ENCODE results near the gene SLC13A5. TPM values are rescaled to one million over a fixed set of nuclear protein-coding genes. Genes with fewer than 3 reads are reported as not detected.

SLC13A5 gene
- total RNA-seq, 1 experiment from 2014 or later: not detected

GRCh38 chr17:6642592-6642991, 70.6 kb downstream of the SLC13A5 start:
- Mint-ChIP-seq H3K4me3 (ENCODE audit: unreplicated experiment) (peak overlapping the region; percentile 96), H3K4me1 (ENCODE audit: insufficient read depth, unreplicated experiment) (peaks cover 31% of the 10 kb centered on the region), H3K9me3 (ENCODE audit: unreplicated experiment) (no peaks in the 10 kb centered on the region), H3K27me3 (ENCODE audit: insufficient read depth, unreplicated experiment) (no peaks in the 10 kb centered on the region), H3K27ac (ENCODE audit: low read depth, unreplicated experiment) (no peak overlapping the region), H3K36me3 (ENCODE audit: insufficient read depth, unreplicated experiment) (peaks cover 56% of the 10 kb centered on the region)
- DNase-seq (ENCODE audit: unreplicated experiment): no peak
- ChIA-PET POLR2A (interaction anchor here (0.7 to 3.9 kb wide), 14 partner anchors 8 to 370 kb away, joined by 3 to 57 read pairs (median 8); partner anchors contain the start of genes C17orf100, MED31 and RNASEK), CTCF (interaction anchor here (0.7 kb wide), 1 partner anchor 171 kb away, joined by 3 read pairs; no protein-coding TSS in a partner anchor)
- intact Hi-C loops (cut with micrococcal nuclease): no loop called here
- BruUV-seq (replicated peaks): no TSS peak
- no peak for TF ChIP-seq CTCF (IDR thresholded peaks at IDR 0.05; ENCODE audit: unreplicated experiment)

GRCh38 chr17:6641247-6641863, 71.8 kb downstream of the SLC13A5 start:
- no peak for TF ChIP-seq CTCF (IDR thresholded peaks at IDR 0.05; ENCODE audit: unreplicated experiment)
- H3K9me3 Mint-ChIP-seq (ENCODE audit: unreplicated experiment): no peaks in the 10 kb centered on the region
- peak overlapping the region; percentile 96 for H3K27ac Mint-ChIP-seq (ENCODE audit: low read depth, unreplicated experiment)
- intact Hi-C loops (cut with micrococcal nuclease): loop anchor here (2.0 kb wide), 1 partner anchor 87 kb away; no protein-coding TSS in a partner anchor
- BruUV-seq (replicated peaks): TSS peak; percentile 59
- no peaks in the 10 kb centered on the region for H3K27me3 Mint-ChIP-seq (ENCODE audit: insufficient read depth, unreplicated experiment)
- peaks cover 59% of the 10 kb centered on the region for H3K36me3 Mint-ChIP-seq (ENCODE audit: insufficient read depth, unreplicated experiment)
- peaks cover 31% of the 10 kb centered on the region for H3K4me1 Mint-ChIP-seq (ENCODE audit: insufficient read depth, unreplicated experiment)
- H3K4me3 Mint-ChIP-seq (ENCODE audit: unreplicated experiment): peak overlapping the region; percentile 96
- ChIA-PET POLR2A (interaction anchor here (0.6 to 3.9 kb wide), 24 partner anchors 8 to 375 kb away, joined by 3 to 57 read pairs (median 5); partner anchors contain the start of genes C17orf100, MED31 and RNASEK), CTCF (interaction anchor here (0.7 to 1.9 kb wide), 3 partner anchors 8 to 380 kb away, joined by 3 to 7 read pairs (median 3); no protein-coding TSS in a partner anchor)
- peak; percentile 33 for DNase-seq (ENCODE audit: unreplicated experiment)

GRCh38 chr17:6640536-6641246, 72.5 kb downstream of the SLC13A5 start, which contains the start of the genes KIAA0753 and TXNDC17:
Gene KIAA0753, minus strand, starts transcription at chr17:6640711. Its CDS starts 5,608 bp downstream, at chr17:6635103.
Gene TXNDC17, plus strand, starts transcription at chr17:6641060. Its CDS starts 23 bp downstream, at chr17:6641083.
- CTCF ChIA-PET: interaction anchor here (0.7 to 1.9 kb wide), 2 partner anchors 203 to 381 kb away, joined by 3 to 7 read pairs; no protein-coding TSS in a partner anchor
- H3K36me3 Mint-ChIP-seq (ENCODE audit: insufficient read depth, unreplicated experiment): peaks cover 57% of the 10 kb centered on the region
- DNase-seq (ENCODE audit: unreplicated experiment): peak; percentile 89
- intact Hi-C loops (cut with micrococcal nuclease): loop anchor here (1.0 to 2.0 kb wide), 2 partner anchors 86 to 169 kb away; no protein-coding TSS in a partner anchor
- H3K4me1 Mint-ChIP-seq (ENCODE audit: insufficient read depth, unreplicated experiment): peaks cover 26% of the 10 kb centered on the region
- peak within 1 kb of the TSS; percentile 96 for H3K27ac Mint-ChIP-seq (ENCODE audit: low read depth, unreplicated experiment)
- peak within 1 kb of the TSS; percentile 96 for H3K4me3 Mint-ChIP-seq (ENCODE audit: unreplicated experiment)
- POLR2A ChIA-PET: interaction anchor here (0.6 to 3.9 kb wide), 21 partner anchors 7 to 375 kb away, joined by 3 to 57 read pairs (median 4); partner anchors contain the start of genes C17orf100, MED31 and RNASEK
- no peak for TF ChIP-seq CTCF (IDR thresholded peaks at IDR 0.05; ENCODE audit: unreplicated experiment)
- H3K27me3 Mint-ChIP-seq (ENCODE audit: insufficient read depth, unreplicated experiment): no peaks in the 10 kb centered on the region
- no peaks in the 10 kb centered on the region for H3K9me3 Mint-ChIP-seq (ENCODE audit: unreplicated experiment)
- BruUV-seq (replicated peaks): no TSS peak

Measured in MCF 10A (cell line).